ENCODE data around the gene PAXX.

PAXX gene

DNA sequence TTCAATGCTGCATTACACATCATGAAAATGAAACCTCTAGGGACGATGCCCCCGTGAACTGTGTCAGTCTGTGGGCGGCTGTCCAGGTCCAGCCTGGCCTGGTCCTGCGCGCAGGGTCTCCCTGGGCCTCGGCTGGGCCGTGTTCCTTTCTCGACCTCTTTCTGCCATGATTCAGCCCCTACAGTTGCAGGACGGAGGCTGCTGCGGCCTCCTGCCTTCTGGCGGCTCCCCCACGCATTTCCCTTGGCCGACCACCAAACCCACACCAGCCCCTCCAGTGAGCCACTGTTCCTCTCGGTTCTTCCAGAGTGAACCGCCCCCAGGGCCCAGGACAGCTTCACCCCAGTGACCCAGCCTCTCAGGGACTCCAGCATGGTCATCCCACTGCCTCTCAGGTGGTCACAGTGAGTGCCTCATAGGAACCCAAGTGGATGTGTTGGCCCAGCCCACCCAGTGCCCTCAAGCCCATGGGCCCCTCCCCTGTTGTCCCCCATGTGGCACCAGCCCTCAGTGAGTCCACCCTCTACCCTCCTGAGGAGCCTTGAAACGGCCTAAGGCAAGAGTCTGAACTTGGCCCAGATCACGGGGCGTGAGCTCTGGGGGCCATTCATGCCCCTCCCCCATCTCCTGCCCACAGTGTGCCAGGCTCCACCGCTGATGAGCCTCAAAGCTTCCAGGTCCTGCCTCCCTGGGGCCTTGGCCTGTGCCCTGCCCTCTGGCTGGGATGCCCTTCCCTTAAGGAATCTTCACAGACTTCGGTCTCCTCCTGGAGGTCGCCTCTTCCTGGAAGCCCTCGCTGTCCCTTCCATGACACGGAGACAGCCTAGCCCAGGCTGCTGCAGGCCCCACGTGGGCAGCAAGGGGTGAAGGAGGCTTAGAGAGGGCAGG, 14.1 kb downstream of the PAXX start:
- TF ChIP-seq, protein P1, sequence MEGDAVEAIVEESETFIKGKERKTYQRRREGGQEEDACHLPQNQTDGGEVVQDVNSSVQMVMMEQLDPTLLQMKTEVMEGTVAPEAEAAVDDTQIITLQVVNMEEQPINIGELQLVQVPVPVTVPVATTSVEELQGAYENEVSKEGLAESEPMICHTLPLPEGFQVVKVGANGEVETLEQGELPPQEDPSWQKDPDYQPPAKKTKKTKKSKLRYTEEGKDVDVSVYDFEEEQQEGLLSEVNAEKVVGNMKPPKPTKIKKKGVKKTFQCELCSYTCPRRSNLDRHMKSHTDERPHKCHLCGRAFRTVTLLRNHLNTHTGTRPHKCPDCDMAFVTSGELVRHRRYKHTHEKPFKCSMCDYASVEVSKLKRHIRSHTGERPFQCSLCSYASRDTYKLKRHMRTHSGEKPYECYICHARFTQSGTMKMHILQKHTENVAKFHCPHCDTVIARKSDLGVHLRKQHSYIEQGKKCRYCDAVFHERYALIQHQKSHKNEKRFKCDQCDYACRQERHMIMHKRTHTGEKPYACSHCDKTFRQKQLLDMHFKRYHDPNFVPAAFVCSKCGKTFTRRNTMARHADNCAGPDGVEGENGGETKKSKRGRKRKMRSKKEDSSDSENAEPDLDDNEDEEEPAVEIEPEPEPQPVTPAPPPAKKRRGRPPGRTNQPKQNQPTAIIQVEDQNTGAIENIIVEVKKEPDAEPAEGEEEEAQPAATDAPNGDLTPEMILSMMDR (IDR thresholded peaks at IDR 0.05; ENCODE audit: low read depth, low read length) = no peak
- H3K4me3 ChIP-seq (ENCODE audit: low read depth, low read length) = no peak overlapping the region

DNA sequence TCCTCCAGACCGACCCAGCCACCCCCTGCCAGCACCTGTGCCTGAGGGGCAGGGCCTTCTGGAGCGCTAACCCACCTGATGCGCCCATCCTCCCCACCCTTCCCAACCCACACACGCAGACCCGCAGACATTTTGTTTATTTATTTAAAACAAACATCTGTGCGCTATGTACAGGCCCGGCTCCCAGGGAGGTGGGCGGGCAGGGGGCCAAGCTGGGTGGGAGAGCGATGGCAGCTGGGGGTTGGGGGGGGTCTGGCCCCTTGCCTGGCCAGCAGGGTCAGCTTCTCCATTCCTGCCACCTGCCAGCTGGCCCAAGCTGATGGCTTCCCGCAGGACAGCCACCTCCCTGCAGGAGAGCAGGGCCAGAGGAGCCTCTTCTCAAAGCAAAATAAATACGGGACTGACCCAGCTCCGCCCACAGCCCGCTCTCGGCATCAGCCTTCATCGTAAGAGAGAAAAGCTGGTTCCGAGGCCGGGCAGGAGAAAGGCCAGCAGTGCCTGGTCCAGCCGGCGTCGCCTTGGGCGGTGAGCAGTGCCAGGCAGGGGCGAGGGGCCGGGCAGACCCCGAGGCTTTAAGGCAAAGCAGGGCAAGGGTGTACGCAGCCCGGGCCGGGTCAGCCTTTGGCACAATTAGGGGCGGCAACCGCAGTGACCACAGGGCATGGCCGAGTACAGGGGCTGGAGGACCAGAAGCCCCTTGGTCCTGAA, 15.0 kb downstream of the PAXX start:
- TF ChIP-seq, protein P1 (IDR thresholded peaks at IDR 0.05; ENCODE audit: low read depth, low read length) = no peak
- H3K4me3 ChIP-seq (ENCODE audit: low read depth, low read length) = no peak overlapping the region

GRCh38 chr9:137007816-137008270, 15.6 kb downstream of the PAXX start:
- TF ChIP-seq, protein P1 (IDR thresholded peaks at IDR 0.05; ENCODE audit: low read depth, low read length) = no peak
- no peak overlapping the region for H3K4me3 ChIP-seq (ENCODE audit: low read depth, low read length)

DNA sequence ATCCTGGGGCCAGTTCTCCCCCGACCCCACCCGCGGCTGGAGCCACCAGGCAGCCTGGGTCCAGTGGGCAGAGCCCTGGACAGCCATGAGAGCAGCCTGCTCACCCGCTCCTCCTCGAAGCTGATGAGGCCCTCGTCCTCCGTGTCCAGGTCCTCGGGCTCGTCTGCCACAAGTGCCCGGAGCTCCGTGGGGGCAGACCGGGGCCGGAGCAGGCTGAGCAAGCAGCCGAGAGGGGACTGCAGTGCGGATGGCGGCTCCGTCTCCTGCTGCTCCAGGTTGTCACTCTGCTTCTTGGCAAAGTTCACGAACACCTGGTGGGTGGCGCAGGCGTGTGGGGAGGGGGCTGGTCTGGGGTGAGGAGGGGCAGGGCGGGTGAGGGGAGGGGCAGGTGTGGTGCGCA, 16.1 kb downstream of the PAXX start:
- TF ChIP-seq, protein P1 (IDR thresholded peaks at IDR 0.05; ENCODE audit: low read depth, low read length) = no peak
- H3K4me3 ChIP-seq (ENCODE audit: low read depth, low read length) = no peak overlapping the region

DNA sequence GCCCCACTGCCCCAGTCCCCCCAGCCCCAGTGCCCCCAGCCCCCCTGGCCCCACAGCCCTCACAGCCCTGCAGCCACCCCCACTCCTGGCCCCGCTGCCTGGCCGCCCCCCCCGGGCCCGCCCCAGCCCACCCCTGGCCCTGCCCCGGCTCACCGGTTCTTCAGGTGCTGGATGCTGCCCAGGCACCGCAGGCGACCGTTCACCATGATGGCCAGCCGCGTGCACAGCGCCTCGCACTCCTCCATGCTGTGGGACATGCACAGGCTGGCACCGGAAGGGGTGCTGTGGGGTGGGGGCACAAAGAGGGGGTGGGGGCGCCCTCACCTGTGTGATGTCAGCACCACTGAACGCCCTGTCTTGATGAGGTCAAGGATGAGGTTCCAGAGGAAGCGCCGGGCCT, 17.0 kb downstream of the PAXX start:
- TF ChIP-seq, protein P1 (IDR thresholded peaks at IDR 0.05; ENCODE audit: low read depth, low read length) = no peak
- H3K4me3 ChIP-seq (ENCODE audit: low read depth, low read length) = no peak overlapping the region

DNA sequence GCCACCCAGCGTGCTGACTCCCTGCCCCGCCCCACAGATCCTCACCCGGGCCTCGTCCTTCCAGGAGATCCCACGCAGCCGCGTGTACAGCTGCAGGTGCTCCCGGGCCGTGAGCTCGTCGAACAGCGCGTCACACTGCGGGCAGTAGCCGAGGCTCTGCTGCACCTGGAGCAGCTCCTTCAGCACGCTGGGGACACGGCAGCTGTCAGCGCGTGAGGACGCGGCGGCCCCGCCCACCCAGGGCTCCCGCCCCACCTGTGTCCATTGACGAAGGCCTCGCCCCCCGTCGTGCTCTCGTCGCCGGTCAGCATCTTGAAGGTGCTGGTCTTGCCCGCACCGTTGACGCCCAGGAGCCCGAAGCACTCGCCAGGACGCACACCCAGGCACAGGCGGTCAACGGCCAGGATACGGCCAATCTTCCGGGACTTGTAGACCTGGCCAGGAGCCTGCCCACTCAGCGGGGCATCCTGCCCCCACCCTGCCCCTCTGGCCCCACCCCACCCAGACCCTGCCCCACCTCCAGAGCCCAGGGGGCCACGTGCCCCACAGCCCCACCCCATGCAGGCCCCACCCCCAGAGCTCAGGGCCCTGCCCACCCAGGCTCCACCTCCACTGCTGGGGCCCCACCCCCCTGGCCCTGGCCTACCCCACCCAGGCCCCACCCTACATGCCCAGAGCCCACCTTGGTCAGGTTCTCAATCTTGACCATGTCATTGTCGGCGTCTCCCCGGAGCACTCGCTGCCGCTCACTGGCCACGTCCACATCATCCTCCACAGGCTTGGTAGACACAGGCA, 17.9 kb downstream of the PAXX start:
- TF ChIP-seq, protein P1 (IDR thresholded peaks at IDR 0.05; ENCODE audit: low read depth, low read length) = no peak

More for the DNA sequence above, 17.9 kb downstream of the PAXX start:
- H3K4me3 ChIP-seq (ENCODE audit: low read depth, low read length) = no peak overlapping the region

Measured in WI38 (cell line).